ENCODE data around the gene NCAPH2.

NCAPH2 gene

DNA sequence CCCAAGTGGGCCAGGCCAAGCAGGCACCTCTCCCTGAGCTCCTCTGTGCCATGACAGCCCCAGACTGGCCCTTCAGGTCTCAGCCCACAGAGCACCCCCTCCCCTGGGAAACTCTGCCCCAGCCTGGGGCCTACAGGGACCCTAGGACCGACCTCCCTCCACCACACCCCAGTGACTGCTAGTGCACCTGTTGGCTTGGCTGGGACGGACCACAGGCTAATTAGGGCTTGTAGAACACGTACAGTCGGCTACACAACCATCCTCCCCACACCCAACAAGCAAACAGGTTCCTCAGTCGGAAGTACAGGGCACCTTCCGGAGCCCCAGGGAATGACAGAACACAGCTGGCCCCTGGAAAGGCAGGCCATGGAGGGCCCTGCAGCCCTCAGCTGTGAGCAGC is 37.5 kb upstream of the NCAPH2 start:
- peaks cover 62% of the 10 kb centered on the region for H3K4me1 Mint-ChIP-seq
- H3K27ac Mint-ChIP-seq = peak overlapping the region; percentile 85
- H3K36me3 Mint-ChIP-seq = peaks cover 6% of the 10 kb centered on the region
- no peaks in the 10 kb centered on the region for H3K9me3 Mint-ChIP-seq
- no peaks in the 10 kb centered on the region for H3K27me3 Mint-ChIP-seq
- peak overlapping the region; percentile 74 for H3K4me3 Mint-ChIP-seq

GRCh38 chr22:50471197-50471847 is 36.7 kb upstream of the NCAPH2 start:
- H3K36me3 Mint-ChIP-seq = peaks cover 6% of the 10 kb centered on the region
- H3K27me3 Mint-ChIP-seq = no peaks in the 10 kb centered on the region
- H3K27ac Mint-ChIP-seq = peak overlapping the region; percentile 85
- no peaks in the 10 kb centered on the region for H3K9me3 Mint-ChIP-seq
- peaks cover 64% of the 10 kb centered on the region for H3K4me1 Mint-ChIP-seq
- peak overlapping the region; percentile 74 for H3K4me3 Mint-ChIP-seq

- Mint-ChIP-seq H3K4me3 (peak overlapping the region; percentile 92), H3K27me3 (no peaks in the 10 kb centered on the region), H3K4me1 (peaks cover 60% of the 10 kb centered on the region), H3K9me3 (no peaks in the 10 kb centered on the region), H3K36me3 (peaks cover 2% of the 10 kb centered on the region), H3K27ac (peak overlapping the region; percentile 65)
Observed at GRCh38 chr22:50471962-50472361, 36.1 kb upstream of the NCAPH2 start.

DNA sequence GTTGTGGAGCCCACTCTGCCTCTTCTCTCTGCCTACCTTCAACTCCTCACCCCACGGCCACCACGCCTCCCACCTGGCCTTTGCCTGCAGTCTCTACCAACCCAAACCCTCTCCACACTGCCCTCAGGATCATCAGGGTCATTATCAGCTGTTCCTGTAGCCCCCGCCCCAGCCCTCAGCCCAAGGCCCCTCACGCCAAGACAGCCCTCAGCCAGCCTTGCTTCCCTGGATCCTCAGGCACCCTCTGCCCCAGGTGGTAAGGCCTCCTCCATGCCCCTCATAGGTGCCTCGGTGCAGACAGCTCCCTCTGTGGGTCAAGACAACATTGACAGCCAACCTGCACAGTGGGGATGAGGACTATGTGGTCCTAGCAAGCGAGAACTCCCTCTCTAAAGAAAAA is 34.9 kb upstream of the NCAPH2 start:
- no peaks in the 10 kb centered on the region for H3K9me3 Mint-ChIP-seq
- H3K36me3 Mint-ChIP-seq = peaks cover 2% of the 10 kb centered on the region
- no peaks in the 10 kb centered on the region for H3K27me3 Mint-ChIP-seq
- peak overlapping the region; percentile 92 for H3K4me3 Mint-ChIP-seq
- H3K4me1 Mint-ChIP-seq = peaks cover 60% of the 10 kb centered on the region
- H3K27ac Mint-ChIP-seq = peak overlapping the region; percentile 95

- peaks cover 2% of the 10 kb centered on the region for H3K36me3 Mint-ChIP-seq
- peak overlapping the region; percentile 95 for H3K27ac Mint-ChIP-seq
- H3K9me3 Mint-ChIP-seq = no peaks in the 10 kb centered on the region
- H3K4me1 Mint-ChIP-seq = peaks cover 52% of the 10 kb centered on the region
- peak overlapping the region; percentile 92 for H3K4me3 Mint-ChIP-seq
- no peaks in the 10 kb centered on the region for H3K27me3 Mint-ChIP-seq
Observed at GRCh38 chr22:50473855-50474671, 34.0 kb upstream of the NCAPH2 start.

GRCh38 chr22:50474710-50475651 is 33.0 kb upstream of the NCAPH2 start, which contains the start of gene SBF1:
SBF1 (minus strand) TSS chr22:50475035; CDS start chr22:50474840, 195 bp downstream.
- H3K4me3 Mint-ChIP-seq = peak within 1 kb of the TSS; percentile 92
- H3K9me3 Mint-ChIP-seq = no peaks in the 10 kb centered on the region
- H3K27me3 Mint-ChIP-seq = no peaks in the 10 kb centered on the region
- peak within 1 kb of the TSS; percentile 95 for H3K27ac Mint-ChIP-seq
- peaks cover 2% of the 10 kb centered on the region for H3K36me3 Mint-ChIP-seq
- H3K4me1 Mint-ChIP-seq = peaks cover 47% of the 10 kb centered on the region

DNA sequence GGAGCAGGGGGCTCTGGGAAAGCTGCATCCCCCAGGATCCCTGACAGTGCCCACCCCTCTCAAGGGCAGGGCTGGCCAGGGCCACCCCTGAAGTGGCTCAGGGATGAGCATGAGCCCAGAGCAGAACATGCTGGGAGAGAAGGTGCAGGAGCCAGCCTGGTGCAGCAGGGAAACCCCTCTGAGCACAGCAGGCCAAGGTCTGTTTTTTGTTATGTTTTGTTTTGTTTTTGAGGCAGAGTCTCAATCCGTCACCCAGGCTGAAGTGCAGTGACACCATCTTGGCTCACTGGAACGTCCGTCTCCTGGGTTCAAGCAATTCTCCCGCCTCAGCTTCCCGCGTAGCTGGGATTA is 32.4 kb upstream of the NCAPH2 start:
- Mint-ChIP-seq H3K9me3 (no peaks in the 10 kb centered on the region), H3K36me3 (peaks cover 2% of the 10 kb centered on the region), H3K27me3 (no peaks in the 10 kb centered on the region), H3K4me1 (peaks cover 44% of the 10 kb centered on the region), H3K4me3 (peak overlapping the region; percentile 71), H3K27ac (no peak overlapping the region)

- no peaks in the 10 kb centered on the region for H3K9me3 Mint-ChIP-seq
- H3K4me1 Mint-ChIP-seq = peaks cover 33% of the 10 kb centered on the region
- H3K27me3 Mint-ChIP-seq = no peaks in the 10 kb centered on the region
- H3K4me3 Mint-ChIP-seq = peak overlapping the region; percentile 27
- H3K36me3 Mint-ChIP-seq = peaks cover 2% of the 10 kb centered on the region
- H3K27ac Mint-ChIP-seq = peak overlapping the region; percentile 63
Observed at GRCh38 chr22:50476868-50477267, 31.2 kb upstream of the NCAPH2 start.

GRCh38 chr22:50477923-50478322 is 30.1 kb upstream of the NCAPH2 start:
- no peak overlapping the region for H3K27ac Mint-ChIP-seq

GRCh38 chr22:50479721-50480120 is 28.3 kb upstream of the NCAPH2 start:
- Mint-ChIP-seq H3K27me3 (no peaks in the 10 kb centered on the region), H3K4me1 (peaks cover 9% of the 10 kb centered on the region), H3K36me3 (no peaks in the 10 kb centered on the region), H3K4me3 (peak overlapping the region; percentile 79), H3K9me3 (no peaks in the 10 kb centered on the region), H3K27ac (peak overlapping the region; percentile 6)

More at GRCh38 chr22:50477923-50478322, 30.1 kb upstream of the NCAPH2 start:
- Mint-ChIP-seq H3K4me3 (no peak overlapping the region), H3K9me3 (no peaks in the 10 kb centered on the region), H3K36me3 (peaks cover 2% of the 10 kb centered on the region), H3K27me3 (no peaks in the 10 kb centered on the region), H3K4me1 (peaks cover 22% of the 10 kb centered on the region)

DNA sequence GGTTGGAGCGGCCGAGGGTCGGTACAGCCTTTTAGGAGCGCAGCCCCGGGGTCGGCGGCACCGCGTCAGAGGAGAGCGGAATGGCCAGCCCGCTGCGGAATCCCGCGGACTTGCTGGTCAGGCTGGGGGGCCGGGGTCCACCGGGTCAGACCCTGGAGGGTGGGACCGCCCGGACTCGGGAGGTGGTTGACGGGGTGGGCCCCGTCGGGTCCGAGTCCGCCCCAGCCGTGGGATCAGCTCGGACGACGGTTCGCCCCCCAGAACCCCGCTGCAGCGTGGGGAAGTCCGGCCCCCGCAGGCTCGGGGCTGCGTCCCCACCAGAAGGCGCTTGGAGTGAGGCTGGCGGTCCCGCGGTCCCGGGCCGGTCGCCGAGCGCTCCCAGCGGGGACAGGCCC is 27.0 kb upstream of the NCAPH2 start:
- no peaks in the 10 kb centered on the region for H3K9me3 Mint-ChIP-seq
- no peak overlapping the region for H3K27ac Mint-ChIP-seq

GRCh38 chr22:50481440-50482106 is 26.5 kb upstream of the NCAPH2 start, which contains the start of gene ADM2:
ADM2 (plus strand) TSS chr22:50481543; CDS start chr22:50481848, 305 bp downstream.
- peak within 1 kb of the TSS; percentile 83 for H3K4me3 Mint-ChIP-seq
- peaks cover 3% of the 10 kb centered on the region for H3K4me1 Mint-ChIP-seq
- H3K36me3 Mint-ChIP-seq = no peaks in the 10 kb centered on the region
- H3K27ac Mint-ChIP-seq = no peak within 1 kb of the TSS
- H3K9me3 Mint-ChIP-seq = no peaks in the 10 kb centered on the region
- H3K27me3 Mint-ChIP-seq = no peaks in the 10 kb centered on the region

More for the DNA sequence above, 27.0 kb upstream of the NCAPH2 start:
- peak overlapping the region; percentile 66 for H3K4me3 Mint-ChIP-seq
- peaks cover 3% of the 10 kb centered on the region for H3K4me1 Mint-ChIP-seq
- no peaks in the 10 kb centered on the region for H3K27me3 Mint-ChIP-seq
- H3K36me3 Mint-ChIP-seq = no peaks in the 10 kb centered on the region

DNA sequence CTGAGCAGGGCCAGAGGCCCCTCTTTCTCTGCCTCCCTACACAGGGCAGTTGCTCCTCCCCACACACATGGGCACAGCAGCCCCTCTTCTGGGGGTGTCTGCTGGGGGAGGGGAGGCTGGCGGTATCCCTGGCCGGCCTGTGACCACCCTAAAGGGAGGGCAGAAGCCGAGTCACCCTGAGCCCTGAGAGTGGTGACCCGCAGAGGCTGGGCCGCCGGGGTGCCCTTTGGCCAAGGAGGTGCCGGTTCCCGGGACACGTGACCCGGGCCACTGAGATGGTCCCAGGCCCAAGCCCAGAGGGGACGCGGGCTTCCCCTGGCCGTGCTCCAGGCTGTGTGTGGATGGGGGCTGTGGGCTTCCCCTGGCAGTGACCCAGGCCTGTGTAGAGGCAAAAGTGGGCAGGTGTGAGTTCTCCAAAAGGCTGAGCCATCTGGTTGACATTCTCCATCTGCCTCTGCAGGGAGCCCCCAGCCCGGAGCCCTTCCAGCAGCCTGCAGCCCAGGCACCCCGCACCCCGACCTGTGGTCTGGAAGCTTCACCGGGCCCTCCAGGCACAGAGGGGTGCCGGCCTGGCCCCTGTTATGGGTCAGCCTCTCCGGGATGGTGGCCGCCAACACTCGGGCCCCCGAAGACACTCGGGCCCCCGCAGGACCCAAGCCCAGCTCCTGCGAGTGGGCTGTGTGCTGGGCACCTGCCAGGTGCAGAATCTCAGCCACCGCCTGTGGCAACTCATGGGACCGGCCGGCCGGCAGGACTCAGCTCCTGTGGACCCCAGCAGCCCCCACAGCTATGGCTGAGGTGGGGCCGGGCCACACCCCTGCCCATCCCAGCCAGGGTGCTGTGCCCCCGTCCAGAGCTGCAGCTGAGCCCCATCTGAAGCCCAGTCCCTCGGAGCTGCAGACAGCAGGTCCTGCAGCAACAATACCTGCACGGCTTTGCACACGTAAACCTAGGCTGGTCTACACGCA is 25.6 kb upstream of the NCAPH2 start:
- Mint-ChIP-seq H3K27me3 (no peaks in the 10 kb centered on the region), H3K27ac (no peak overlapping the region), H3K4me3 (peak overlapping the region; percentile 83), H3K36me3 (no peaks in the 10 kb centered on the region), H3K4me1 (peaks cover 3% of the 10 kb centered on the region), H3K9me3 (no peaks in the 10 kb centered on the region)

DNA sequence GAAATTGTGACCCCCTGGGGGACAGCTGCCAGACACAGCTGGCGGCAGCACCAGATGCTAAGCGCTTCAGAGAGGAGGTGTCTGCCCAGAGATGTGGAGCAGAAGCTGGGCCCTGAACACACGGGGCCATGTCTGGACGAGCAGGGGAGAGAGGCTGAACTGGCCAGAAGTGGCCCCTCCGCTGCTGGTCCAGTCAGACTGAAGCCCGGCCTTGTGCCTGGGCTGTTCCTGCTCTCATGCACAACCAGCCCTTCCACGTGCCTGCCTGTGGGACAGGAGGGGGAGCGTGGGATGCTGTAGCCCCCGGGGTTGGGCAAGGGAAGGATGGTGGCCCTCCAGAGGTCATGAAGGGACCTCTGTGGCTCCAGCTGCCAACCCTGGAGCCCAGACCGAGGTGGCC is 24.9 kb upstream of the NCAPH2 start:
- Mint-ChIP-seq H3K36me3 (no peaks in the 10 kb centered on the region), H3K4me1 (peaks cover 3% of the 10 kb centered on the region), H3K27ac (no peak overlapping the region), H3K4me3 (peak overlapping the region; percentile 26), H3K9me3 (no peaks in the 10 kb centered on the region), H3K27me3 (no peaks in the 10 kb centered on the region)
